Measurements from ENCODE around the gene BGLAP.

GRCh38 chr1:156228501-156228900 is 13.5 kb upstream of the BGLAP start:
- TF ChIP-seq EZH2phosphoT487 (IDR thresholded peaks at IDR 0.05; ENCODE audit: insufficient read depth, low read depth), result no peak
- TF ChIP-seq EZH2 (IDR thresholded peaks at IDR 0.05; ENCODE audit: insufficient read depth, poor library complexity, severe bottlenecking), result no peak
